Lower leg skin (tissue), 4 donors: ENCODE data around the gene RASGEF1B. TPM values are rescaled to one million over a fixed set of nuclear protein-coding genes. Genes with fewer than 3 reads are reported as not detected.

ENCODE experiments used
- DNase-seq, 2 donors: peaks; one replicate each; pipeline ENCODE4 v3.0.0-alpha.2; 2019; ENCODE audit warnings: low spot score in 2 of 2
- H3K4me3 ChIP-seq: fragments of 200-600 bp; sonication (generic); 2 replicates; pipeline ENCODE4 v1.5.1; 2017; ENCODE audit warnings: mild to moderate bottlenecking, low read depth; ENCODE audit not compliant: poor library complexity, severe bottlenecking
- POLR2A ChIP-seq, 2 donors: fragments of 450-650 bp; IDR thresholded peaks; one replicate each; pipeline ENCODE4 v1.6.1; 2016 to 2017; ENCODE audit warnings: antibody characterized with exemption in 2 of 2, mild to moderate bottlenecking in 1 of 2, moderate library complexity in 1 of 2
- WGBS, 2 donors: methylation state at CpG; one replicate each; pipeline ENCODE4 v1.1.5; 2018; 5-methylcytosine and 5-hydroxymethylcytosine counted together
- intact Hi-C: fragments of 100-400 bp; cut with DNase I; formaldehyde crosslinking; loops from one replicate; pipeline ENCODE4 v1.15.0; 2023; ENCODE audit warnings: low total_unique reads
- total RNA-seq, 4 donors: library from RNA; depleted of rRNA; stranded (reverse); fragments of >200 nt; gene quantifications; one replicate each; pipeline ENCODE4 v1.1.0, GENCODE V29; 2016
- TF ChIP-seq, protein P1 (sequence below), 3 donors: fragments of 450-650 bp; IDR thresholded peaks; one replicate each; pipeline ENCODE4 v1.5.1; 2016; ENCODE audit warnings: antibody characterized with exemption in 3 of 3, mild to moderate bottlenecking in 3 of 3, moderate library complexity in 2 of 3

Gene RASGEF1B
- total RNA-seq, 4 donors from 2014 or later = 53.7 to 58.2 (median 57.6) TPM

DNA sequence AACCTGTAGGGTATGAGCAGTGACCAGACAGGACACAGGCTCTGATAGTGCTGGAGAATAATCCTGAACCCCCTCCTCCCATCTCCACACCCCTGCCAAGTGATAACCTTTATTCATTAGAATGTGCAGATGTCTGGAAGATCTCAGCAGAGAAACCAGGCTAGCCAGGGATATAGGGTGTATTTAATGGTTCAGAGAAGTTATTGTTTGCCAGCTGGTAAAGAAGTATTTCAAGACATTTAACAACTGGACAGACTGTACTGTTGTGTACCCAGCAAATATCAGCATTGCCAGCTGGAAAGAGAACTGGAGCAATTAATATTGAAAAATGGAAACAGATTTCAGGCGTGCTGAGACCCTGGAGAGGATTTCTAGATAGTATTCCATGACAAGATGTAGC, 94.5 kb downstream of the RASGEF1B start:
- 46 to 65% methylated on average over 1 of the region's 1 CpG for WGBS, 2 donors
- intact Hi-C loops = no loop called here
- DNase-seq = no peak
- TF ChIP-seq, protein P1, sequence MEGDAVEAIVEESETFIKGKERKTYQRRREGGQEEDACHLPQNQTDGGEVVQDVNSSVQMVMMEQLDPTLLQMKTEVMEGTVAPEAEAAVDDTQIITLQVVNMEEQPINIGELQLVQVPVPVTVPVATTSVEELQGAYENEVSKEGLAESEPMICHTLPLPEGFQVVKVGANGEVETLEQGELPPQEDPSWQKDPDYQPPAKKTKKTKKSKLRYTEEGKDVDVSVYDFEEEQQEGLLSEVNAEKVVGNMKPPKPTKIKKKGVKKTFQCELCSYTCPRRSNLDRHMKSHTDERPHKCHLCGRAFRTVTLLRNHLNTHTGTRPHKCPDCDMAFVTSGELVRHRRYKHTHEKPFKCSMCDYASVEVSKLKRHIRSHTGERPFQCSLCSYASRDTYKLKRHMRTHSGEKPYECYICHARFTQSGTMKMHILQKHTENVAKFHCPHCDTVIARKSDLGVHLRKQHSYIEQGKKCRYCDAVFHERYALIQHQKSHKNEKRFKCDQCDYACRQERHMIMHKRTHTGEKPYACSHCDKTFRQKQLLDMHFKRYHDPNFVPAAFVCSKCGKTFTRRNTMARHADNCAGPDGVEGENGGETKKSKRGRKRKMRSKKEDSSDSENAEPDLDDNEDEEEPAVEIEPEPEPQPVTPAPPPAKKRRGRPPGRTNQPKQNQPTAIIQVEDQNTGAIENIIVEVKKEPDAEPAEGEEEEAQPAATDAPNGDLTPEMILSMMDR (IDR thresholded peaks at IDR 0.05) = no peak
- no peak for TF ChIP-seq POLR2A (IDR thresholded peaks at IDR 0.05)
- H3K4me3 ChIP-seq = no peak overlapping the region

DNA sequence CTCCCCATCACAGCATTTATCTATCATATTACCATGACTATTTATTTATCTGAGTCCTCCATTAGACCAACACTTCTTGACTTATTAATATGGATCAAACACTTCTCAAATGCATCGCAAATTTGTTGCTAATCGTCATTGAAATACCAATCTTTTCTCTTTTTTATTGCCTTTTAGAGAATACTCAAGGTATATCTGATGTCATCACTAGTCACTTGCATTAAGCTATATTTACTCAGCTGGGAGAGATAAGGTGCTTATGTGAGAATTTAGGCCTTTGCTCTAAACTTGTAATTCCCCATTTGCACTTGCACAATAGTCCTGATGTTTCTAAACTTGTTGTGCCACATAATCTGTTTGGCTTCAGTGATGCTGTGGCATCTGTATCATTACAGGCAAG, 95.0 kb downstream of the RASGEF1B start:
- DNase-seq = no peak
- TF ChIP-seq POLR2A (IDR thresholded peaks at IDR 0.05) = no peak
- TF ChIP-seq, protein P1 (IDR thresholded peaks at IDR 0.05) = no peak
- no peak overlapping the region for H3K4me3 ChIP-seq
- 84 to 90% methylated on average over 2 of the region's 2 CpGs for WGBS, 2 donors
- intact Hi-C loops = no loop called here
